HCT116 (cell line): ENCODE data around the gene PDCL2. TPM values are rescaled to one million over a fixed set of nuclear protein-coding genes. Genes with fewer than 3 reads are reported as not detected.

Experiments used
- ATAC-seq: fragments of 200-7000 bp; cut with Tn5 transposase; 2 replicates; pipeline ENCODE4 v1.9.1; 2020; ENCODE audit warnings: mild to moderate bottlenecking, moderate library complexity
- BruUV-seq: library from RNA; stranded (reverse); fragments of 400-500 nt; replicated peaks from 2 replicates; lab custom pipeline; 2021; lab: Mats Ljungman, UMichigan
- CTCF ChIA-PET: fragments of 300-600 bp; sonication (Branson Sonifier 250); formaldehyde crosslinking; loops from one replicate; lab custom pipeline; 2021; ENCODE audit warnings: antibody characterized with exemption; lab: Charles Lee
- POLR2A ChIA-PET: fragments of 300-600, 350-600 bp; sonication (Branson Sonifier 250); formaldehyde crosslinking; loops from one replicate; lab custom pipeline; 2021; ENCODE audit warnings: antibody characterized with exemption; lab: Charles Lee
- RAD21 ChIA-PET, 2 experiments: fragments of 300-600 bp; sonication (Branson Sonifier 250); formaldehyde crosslinking; loops; one replicate each; lab custom pipeline; 2023; ENCODE audit warnings: low total read pairs in 2 of 2; ENCODE audit not compliant: uncharacterized antibody in 2 of 2, unreplicated experiment in 2 of 2, low non-redundant PET in 1 of 2; lab: Charles Lee
- DNase-seq: peaks from one replicate; pipeline ENCODE4 v3.0.0-alpha.2; 2010; ENCODE audit warnings: low read depth, low spot score
- H2AFZ ChIP-seq: fragments of 200-600 bp; shearing (Covaris generic), sonication (generic); 2 replicates; pipeline ENCODE4 v1.6.1; 2017; ENCODE audit warnings: low read depth, mixed run types, mixed read lengths, antibody characterized with exemption, low read length; ENCODE audit not compliant: poor library complexity, severe bottlenecking
- H3K27ac ChIP-seq: 2 replicates; pipeline ENCODE4 v1.5.1; 2012; ENCODE audit warnings: low read depth, low read length
- H3K27me3 ChIP-seq: fragments of 200-600 bp; sonication (generic); 2 replicates; pipeline ENCODE4 v1.6.1; 2016; ENCODE audit warnings: mixed run types, low read length, mixed read lengths; ENCODE audit not compliant: insufficient read depth
- H3K36me3 ChIP-seq, 2 experiments: fragments of 200-500 bp in 1 of 2; fragments of 200-600 bp in 1 of 2; sonication (Bioruptor generic) in 1 of 2; sonication (generic) in 1 of 2; 2 replicates each; pipeline versions ENCODE4 v1.5.1 to v1.6.1; 2014 to 2016; ENCODE audit warnings: low read length in 2 of 2, inconsistent platforms in 1 of 2, mixed read lengths in 1 of 2, mixed run types in 1 of 2; ENCODE audit not compliant: insufficient read depth in 2 of 2, control insufficient read depth in 1 of 2
- H3K4me1 ChIP-seq, 2 experiments: fragments of 200-600 bp in 1 of 2; sonication (generic) in 1 of 2; 2 replicates each; pipeline versions ENCODE4 v1.5.1 to v1.6.1; 2012 to 2017; ENCODE audit warnings: low read length in 2 of 2, inconsistent platforms in 1 of 2, mild to moderate bottlenecking in 1 of 2, mixed read lengths in 1 of 2, mixed run types in 1 of 2, moderate library complexity in 1 of 2; ENCODE audit not compliant: insufficient read depth in 2 of 2, control insufficient read depth in 1 of 2
- H3K4me2 ChIP-seq: fragments of 200-600 bp; sonication (generic); 2 replicates; pipeline ENCODE4 v1.6.1; 2017; ENCODE audit warnings: mixed run types, low read length, mixed read lengths
- H3K4me3 ChIP-seq, 2 experiments: fragments of 200-600 bp in 1 of 2; sonication (generic) in 1 of 2; replicated peaks in 1 of 2; 2 replicates each; pipeline ENCODE4 v1.5.1; 2011 to 2016; ENCODE audit warnings: low read length in 2 of 2, control low read depth in 1 of 2, low read depth in 1 of 2, mild to moderate bottlenecking in 1 of 2, mixed read lengths in 1 of 2, mixed run types in 1 of 2
- H3K79me2 ChIP-seq: fragments of 200-600 bp; sonication (generic); 2 replicates; pipeline ENCODE4 v1.6.1; 2017; ENCODE audit warnings: mild to moderate bottlenecking, mixed run types, low read length, moderate library complexity, mixed read lengths; ENCODE audit not compliant: insufficient read depth
- H3K9ac ChIP-seq: fragments of 200-600 bp; sonication (generic); 2 replicates; pipeline ENCODE4 v1.6.1; 2016; ENCODE audit warnings: low read length, mixed read lengths
- H3K9me2 ChIP-seq: fragments of 200-600 bp; sonication (generic), shearing (Covaris generic); 2 replicates; pipeline ENCODE4 v1.6.1; 2017; ENCODE audit warnings: mixed run types, mild to moderate bottlenecking, moderate library complexity; ENCODE audit not compliant: insufficient read depth
- H3K9me3 ChIP-seq, 2 experiments: fragments of 200-500 bp in 1 of 2; fragments of 200-600 bp in 1 of 2; sonication (Bioruptor generic) in 1 of 2; sonication (generic) in 1 of 2; 2 replicates each; pipeline ENCODE4 v1.6.1; 2014 to 2017; ENCODE audit warnings: low read length in 2 of 2, mixed read lengths in 2 of 2, inconsistent platforms in 1 of 2, low read depth in 1 of 2, mild to moderate bottlenecking in 1 of 2, mixed run types in 1 of 2, moderate library complexity in 1 of 2; ENCODE audit not compliant: control insufficient read depth in 1 of 2, insufficient read depth in 1 of 2
- H4K20me1 ChIP-seq: fragments of 200-600 bp; sonication (generic), shearing (Covaris generic); 2 replicates; pipeline ENCODE4 v1.6.1; 2017; ENCODE audit warnings: mixed run types, mild to moderate bottlenecking, moderate library complexity; ENCODE audit not compliant: insufficient read depth
- CBX3 ChIP-seq: IDR thresholded peaks from 2 replicates; pipeline ENCODE4 v1.6.1; 2012; ENCODE audit warnings: low read depth
- ELF1 ChIP-seq: IDR thresholded peaks from 2 replicates; pipeline ENCODE4 v1.6.1; 2012; ENCODE audit warnings: low read depth, borderline replicate concordance
- EZH2phosphoT487 ChIP-seq: fragments of 200-600 bp; IDR thresholded peaks from 2 replicates; pipeline ENCODE4 v1.6.1; 2018; ENCODE audit warnings: antibody characterized with exemption, borderline replicate concordance
- FOSL1 ChIP-seq: IDR thresholded peaks from 2 replicates; pipeline ENCODE4 v1.6.1; 2012; ENCODE audit warnings: low read depth
- JUND ChIP-seq: IDR thresholded peaks from 2 replicates; pipeline ENCODE4 v1.6.1; 2012
- POLR2A ChIP-seq: IDR thresholded peaks from 2 replicates; pipeline ENCODE4 v1.7.0; 2011; ENCODE audit warnings: borderline replicate concordance; ENCODE audit not compliant: insufficient read depth, insufficient read length; ENCODE audit errors: extremely low read depth
- POLR2AphosphoS5 ChIP-seq: IDR thresholded peaks from 2 replicates; pipeline ENCODE4 v1.6.1; 2011; ENCODE audit warnings: mild to moderate bottlenecking, low read depth, low read length, moderate library complexity
- RAD21 ChIP-seq: IDR thresholded peaks from 2 replicates; pipeline ENCODE4 v1.6.1; 2012; ENCODE audit warnings: low read depth, mild to moderate bottlenecking
- REST ChIP-seq: IDR thresholded peaks from 2 replicates; pipeline ENCODE4 v1.6.1; 2012; ENCODE audit warnings: low read depth
- SIN3A ChIP-seq: IDR thresholded peaks from 2 replicates; pipeline ENCODE4 v1.6.1; 2012; ENCODE audit warnings: low read depth
- SP1 ChIP-seq: IDR thresholded peaks from 2 replicates; pipeline ENCODE4 v1.6.1; 2012; ENCODE audit warnings: low read depth
- SRF ChIP-seq: IDR thresholded peaks from 2 replicates; pipeline ENCODE4 v1.6.1; 2012; ENCODE audit warnings: low read depth
- YY1 ChIP-seq: IDR thresholded peaks from 2 replicates; pipeline ENCODE4 v1.6.1; 2011; ENCODE audit warnings: low read length, low read depth, moderate library complexity, mild to moderate bottlenecking; ENCODE audit not compliant: insufficient replicate concordance; ENCODE audit errors: extremely low read depth
- ZFX ChIP-seq: fragments of 450-650 bp; IDR thresholded peaks from 2 replicates; pipeline ENCODE4 v1.6.1; 2017
- ZNF274 ChIP-seq: fragments of 200-500 bp; sonication (Bioruptor generic); IDR thresholded peaks from 2 replicates; pipeline ENCODE4 v1.6.1; 2014; ENCODE audit warnings: mild to moderate bottlenecking, low read depth, low read length, inconsistent platforms
- intact Hi-C: fragments of 100-400 bp; cut with micrococcal nuclease; formaldehyde crosslinking; loops from 2 replicates; pipeline ENCODE4 v1.10.0; 2022
- total RNA-seq: library from RNA; stranded (reverse); gene quantifications from one replicate; pipeline ENCODE4 v1.2.1, GENCODE V29; 2021; ENCODE audit not compliant: unreplicated experiment
- TF ChIP-seq, protein P1 (sequence below): IDR thresholded peaks from 2 replicates; pipeline ENCODE4 v1.6.1; 2012
- TF ChIP-seq, protein P2 (sequence below): IDR thresholded peaks from 2 replicates; pipeline ENCODE4 v1.6.1; 2012
- TF ChIP-seq, protein P3 (sequence below): IDR thresholded peaks from 2 replicates; pipeline ENCODE4 v1.6.1; 2011; ENCODE audit warnings: mild to moderate bottlenecking, low read length, moderate library complexity; ENCODE audit not compliant: insufficient replicate concordance; ENCODE audit errors: extremely low read depth

PDCL2 gene
- total RNA-seq, 1 experiment from 2014 or later: 0.47 TPM

DNA sequence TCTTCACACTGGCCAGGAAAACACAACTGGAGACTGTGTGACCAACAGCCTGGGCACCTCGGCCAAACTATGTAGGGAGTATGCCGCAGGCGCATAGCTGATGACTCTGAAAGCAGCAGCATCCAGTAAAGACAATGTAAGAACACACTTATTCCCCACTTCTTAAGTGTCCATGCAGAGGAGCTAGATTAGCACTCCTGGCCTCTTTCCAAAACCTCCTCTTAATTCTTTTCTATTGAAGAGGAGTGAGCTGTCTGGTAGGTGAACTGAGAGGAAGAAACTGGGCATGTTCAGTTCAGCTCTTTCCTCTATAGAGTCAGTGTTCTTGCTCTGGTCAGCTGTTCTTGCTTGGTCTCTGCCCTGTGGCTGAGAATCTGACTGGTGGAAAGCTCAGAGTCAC is 23.0 kb upstream of the PDCL2 start:
- intact Hi-C loops: no loop called here
- Histone ChIP-seq H4K20me1 (no peaks in the 10 kb centered on the region), H3K4me3 (no peak overlapping the region), H3K27ac (no peak overlapping the region), H3K27me3 (no peaks in the 10 kb centered on the region), H3K4me2 (no peak overlapping the region), H2AFZ (no peak overlapping the region), H3K9me2 (no peaks in the 10 kb centered on the region), H3K4me1 (peaks cover under 1 to 6% of the 10 kb centered on the region in 2 experiments; a peak in 2 of 4 replicates), H3K9ac (no peak overlapping the region), H3K36me3 (no peaks in the 10 kb centered on the region), H3K79me2 (peaks cover 36% of the 10 kb centered on the region), H3K9me3 (no peaks in the 10 kb centered on the region)
- no TSS peak for BruUV-seq
- TF ChIP-seq, protein P1, sequence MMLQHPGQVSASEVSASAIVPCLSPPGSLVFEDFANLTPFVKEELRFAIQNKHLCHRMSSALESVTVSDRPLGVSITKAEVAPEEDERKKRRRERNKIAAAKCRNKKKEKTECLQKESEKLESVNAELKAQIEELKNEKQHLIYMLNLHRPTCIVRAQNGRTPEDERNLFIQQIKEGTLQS: no peak
- no peak for TF ChIP-seq RAD21
- no peak for TF ChIP-seq SP1
- TF ChIP-seq JUND: no peak
- TF ChIP-seq, protein P2, sequence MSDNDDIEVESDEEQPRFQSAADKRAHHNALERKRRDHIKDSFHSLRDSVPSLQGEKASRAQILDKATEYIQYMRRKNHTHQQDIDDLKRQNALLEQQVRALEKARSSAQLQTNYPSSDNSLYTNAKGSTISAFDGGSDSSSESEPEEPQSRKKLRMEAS: no peak
- no peak for TF ChIP-seq CBX3
- TF ChIP-seq, protein P3, sequence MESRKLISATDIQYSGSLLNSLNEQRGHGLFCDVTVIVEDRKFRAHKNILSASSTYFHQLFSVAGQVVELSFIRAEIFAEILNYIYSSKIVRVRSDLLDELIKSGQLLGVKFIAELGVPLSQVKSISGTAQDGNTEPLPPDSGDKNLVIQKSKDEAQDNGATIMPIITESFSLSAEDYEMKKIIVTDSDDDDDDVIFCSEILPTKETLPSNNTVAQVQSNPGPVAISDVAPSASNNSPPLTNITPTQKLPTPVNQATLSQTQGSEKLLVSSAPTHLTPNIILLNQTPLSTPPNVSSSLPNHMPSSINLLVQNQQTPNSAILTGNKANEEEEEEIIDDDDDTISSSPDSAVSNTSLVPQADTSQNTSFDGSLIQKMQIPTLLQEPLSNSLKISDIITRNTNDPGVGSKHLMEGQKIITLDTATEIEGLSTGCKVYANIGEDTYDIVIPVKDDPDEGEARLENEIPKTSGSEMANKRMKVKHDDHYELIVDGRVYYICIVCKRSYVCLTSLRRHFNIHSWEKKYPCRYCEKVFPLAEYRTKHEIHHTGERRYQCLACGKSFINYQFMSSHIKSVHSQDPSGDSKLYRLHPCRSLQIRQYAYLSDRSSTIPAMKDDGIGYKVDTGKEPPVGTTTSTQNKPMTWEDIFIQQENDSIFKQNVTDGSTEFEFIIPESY: no peak
- TF ChIP-seq EZH2phosphoT487: no peak
- no peak for TF ChIP-seq ZNF274
- TF ChIP-seq YY1: no peak
- no peak for TF ChIP-seq FOSL1
- TF ChIP-seq ELF1: no peak
- no peak for TF ChIP-seq SIN3A
- TF ChIP-seq POLR2A: no peak
- TF ChIP-seq POLR2AphosphoS5: no peak
- no peak for TF ChIP-seq SRF
- TF ChIP-seq ZFX: no peak
- no peak for TF ChIP-seq REST
- POLR2A ChIA-PET: no interaction called here
- CTCF ChIA-PET: interaction anchor here (0.9 kb wide), 1 partner anchor 20 kb away, joined by 3 read pairs; no protein-coding TSS in a partner anchor
- ATAC-seq (no peak), DNase-seq (no peak)
- RAD21 ChIA-PET: no interaction called here
